HL-60 (cell line): ENCODE results near the gene ASCL1.

ENCODE experiments used
- DNase-seq, 2 experiments: peaks; one replicate each; pipeline ENCODE4 v3.0.0-alpha.2; 2010 to 2020; ENCODE audit warnings: low read depth in 1 of 2, low spot score in 1 of 2
- H3K27ac ChIP-seq: fragments of 250-450 bp; sonication (Bioruptor Pico); replicated peaks from 2 replicates; pipeline ENCODE4 v1.5.1; 2020; ENCODE audit warnings: mild to moderate bottlenecking, moderate library complexity
- H3K27me3 ChIP-seq: fragments of 250-450 bp; sonication (Bioruptor Pico); 2 replicates; pipeline ENCODE4 v1.5.1; 2021; ENCODE audit warnings: mild to moderate bottlenecking, moderate library complexity; ENCODE audit not compliant: insufficient read depth, poor library complexity, severe bottlenecking
- H3K4me3 ChIP-seq: replicated peaks from 2 replicates; pipeline ENCODE4 v1.5.1; 2011; ENCODE audit warnings: mild to moderate bottlenecking, control low read depth, low read length; ENCODE audit not compliant: insufficient read depth
- GABPA ChIP-seq: IDR thresholded peaks from 2 replicates; pipeline ENCODE4 v1.6.1; 2012; ENCODE audit warnings: low read depth
- POLR2AphosphoS5 ChIP-seq: IDR thresholded peaks from 2 replicates; pipeline ENCODE4 v1.6.1; 2012; ENCODE audit warnings: low read depth
- SPI1 ChIP-seq: IDR thresholded peaks from 2 replicates; pipeline ENCODE4 v1.6.1; 2012; ENCODE audit warnings: low read depth, mild to moderate bottlenecking, borderline replicate concordance
- TF ChIP-seq, protein P1 (sequence below): IDR thresholded peaks from one replicate; pipeline ENCODE4 v1.5.1; 2011; ENCODE audit warnings: low read length, control low read depth, inconsistent platforms; ENCODE audit not compliant: insufficient read depth
- TF ChIP-seq, protein P2 (sequence below): IDR thresholded peaks from 2 replicates; pipeline ENCODE4 v1.6.1; 2012; ENCODE audit warnings: low read depth; ENCODE audit not compliant: insufficient replicate concordance

Gene ASCL1

DNA sequence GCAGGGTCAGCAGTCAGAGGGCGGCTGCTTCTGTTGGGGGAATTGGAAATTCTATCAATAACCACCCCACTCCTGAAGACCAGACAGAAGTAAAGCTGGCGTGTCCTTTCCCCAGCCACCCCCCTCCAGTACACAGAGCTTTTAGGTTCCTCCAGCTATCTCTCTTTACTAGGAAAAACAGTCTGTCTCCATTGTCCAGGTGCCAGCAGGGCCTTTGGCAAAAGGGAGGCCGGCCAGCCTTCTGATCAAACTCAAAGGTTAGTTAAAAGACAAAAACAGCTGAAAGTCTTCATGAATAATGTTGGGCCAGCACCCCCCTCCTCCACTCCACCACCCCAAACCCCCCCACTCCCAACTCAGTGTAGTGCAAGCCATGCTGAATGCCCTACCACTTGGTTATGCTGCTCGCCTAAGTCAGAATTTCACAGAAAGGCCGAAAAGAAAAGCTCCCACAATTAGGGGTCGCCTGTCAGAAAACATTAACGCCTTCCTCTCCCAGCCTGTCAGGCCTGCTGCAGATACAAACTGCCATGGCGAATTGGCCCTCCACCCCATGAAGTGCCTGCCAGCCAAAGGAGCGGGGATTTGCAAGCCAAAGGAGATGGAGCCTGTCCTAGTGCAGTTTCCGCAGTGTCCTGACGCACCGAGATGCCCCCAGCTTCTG lies 8.9 kb downstream of the ASCL1 start:
- no peak for DNase-seq
- Histone ChIP-seq H3K27ac (no peak overlapping the region), H3K27me3 (peaks cover 56% of the 10 kb centered on the region), H3K4me3 (no peak overlapping the region)
- no peak for TF ChIP-seq POLR2AphosphoS5
- no peak for TF ChIP-seq SPI1
- TF ChIP-seq, protein P1, sequence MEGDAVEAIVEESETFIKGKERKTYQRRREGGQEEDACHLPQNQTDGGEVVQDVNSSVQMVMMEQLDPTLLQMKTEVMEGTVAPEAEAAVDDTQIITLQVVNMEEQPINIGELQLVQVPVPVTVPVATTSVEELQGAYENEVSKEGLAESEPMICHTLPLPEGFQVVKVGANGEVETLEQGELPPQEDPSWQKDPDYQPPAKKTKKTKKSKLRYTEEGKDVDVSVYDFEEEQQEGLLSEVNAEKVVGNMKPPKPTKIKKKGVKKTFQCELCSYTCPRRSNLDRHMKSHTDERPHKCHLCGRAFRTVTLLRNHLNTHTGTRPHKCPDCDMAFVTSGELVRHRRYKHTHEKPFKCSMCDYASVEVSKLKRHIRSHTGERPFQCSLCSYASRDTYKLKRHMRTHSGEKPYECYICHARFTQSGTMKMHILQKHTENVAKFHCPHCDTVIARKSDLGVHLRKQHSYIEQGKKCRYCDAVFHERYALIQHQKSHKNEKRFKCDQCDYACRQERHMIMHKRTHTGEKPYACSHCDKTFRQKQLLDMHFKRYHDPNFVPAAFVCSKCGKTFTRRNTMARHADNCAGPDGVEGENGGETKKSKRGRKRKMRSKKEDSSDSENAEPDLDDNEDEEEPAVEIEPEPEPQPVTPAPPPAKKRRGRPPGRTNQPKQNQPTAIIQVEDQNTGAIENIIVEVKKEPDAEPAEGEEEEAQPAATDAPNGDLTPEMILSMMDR, result no peak
- TF ChIP-seq, protein P2, sequence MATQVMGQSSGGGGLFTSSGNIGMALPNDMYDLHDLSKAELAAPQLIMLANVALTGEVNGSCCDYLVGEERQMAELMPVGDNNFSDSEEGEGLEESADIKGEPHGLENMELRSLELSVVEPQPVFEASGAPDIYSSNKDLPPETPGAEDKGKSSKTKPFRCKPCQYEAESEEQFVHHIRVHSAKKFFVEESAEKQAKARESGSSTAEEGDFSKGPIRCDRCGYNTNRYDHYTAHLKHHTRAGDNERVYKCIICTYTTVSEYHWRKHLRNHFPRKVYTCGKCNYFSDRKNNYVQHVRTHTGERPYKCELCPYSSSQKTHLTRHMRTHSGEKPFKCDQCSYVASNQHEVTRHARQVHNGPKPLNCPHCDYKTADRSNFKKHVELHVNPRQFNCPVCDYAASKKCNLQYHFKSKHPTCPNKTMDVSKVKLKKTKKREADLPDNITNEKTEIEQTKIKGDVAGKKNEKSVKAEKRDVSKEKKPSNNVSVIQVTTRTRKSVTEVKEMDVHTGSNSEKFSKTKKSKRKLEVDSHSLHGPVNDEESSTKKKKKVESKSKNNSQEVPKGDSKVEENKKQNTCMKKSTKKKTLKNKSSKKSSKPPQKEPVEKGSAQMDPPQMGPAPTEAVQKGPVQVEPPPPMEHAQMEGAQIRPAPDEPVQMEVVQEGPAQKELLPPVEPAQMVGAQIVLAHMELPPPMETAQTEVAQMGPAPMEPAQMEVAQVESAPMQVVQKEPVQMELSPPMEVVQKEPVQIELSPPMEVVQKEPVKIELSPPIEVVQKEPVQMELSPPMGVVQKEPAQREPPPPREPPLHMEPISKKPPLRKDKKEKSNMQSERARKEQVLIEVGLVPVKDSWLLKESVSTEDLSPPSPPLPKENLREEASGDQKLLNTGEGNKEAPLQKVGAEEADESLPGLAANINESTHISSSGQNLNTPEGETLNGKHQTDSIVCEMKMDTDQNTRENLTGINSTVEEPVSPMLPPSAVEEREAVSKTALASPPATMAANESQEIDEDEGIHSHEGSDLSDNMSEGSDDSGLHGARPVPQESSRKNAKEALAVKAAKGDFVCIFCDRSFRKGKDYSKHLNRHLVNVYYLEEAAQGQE, result no peak
- no peak for TF ChIP-seq GABPA

DNA sequence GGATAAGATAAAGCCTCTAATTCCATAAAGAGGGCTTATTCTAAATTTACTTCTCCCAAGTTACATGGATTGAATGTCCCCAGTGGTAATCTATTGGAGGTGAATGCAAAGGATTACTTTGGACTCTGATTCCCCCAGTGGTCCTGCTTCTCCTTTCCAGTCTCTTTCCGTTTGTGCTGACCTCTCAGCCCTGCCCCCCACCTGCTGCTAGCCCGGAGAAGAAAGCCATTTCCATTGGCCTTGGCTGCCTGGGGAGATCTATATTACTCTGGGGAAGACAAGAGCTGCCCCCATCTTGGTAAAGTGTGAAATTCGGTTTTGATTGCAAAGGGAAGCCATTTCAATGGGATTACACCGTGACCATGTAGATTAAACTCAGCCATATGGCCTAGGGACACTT lies 13.3 kb downstream of the ASCL1 start:
- Histone ChIP-seq H3K4me3 (no peak overlapping the region), H3K27me3 (peaks cover 18% of the 10 kb centered on the region), H3K27ac (no peak overlapping the region)
- TF ChIP-seq SPI1 (no peak), GABPA (no peak), POLR2AphosphoS5 (no peak)
- TF ChIP-seq, protein P2, result no peak
- TF ChIP-seq, protein P1, result no peak
- DNase-seq, result no peak

DNA sequence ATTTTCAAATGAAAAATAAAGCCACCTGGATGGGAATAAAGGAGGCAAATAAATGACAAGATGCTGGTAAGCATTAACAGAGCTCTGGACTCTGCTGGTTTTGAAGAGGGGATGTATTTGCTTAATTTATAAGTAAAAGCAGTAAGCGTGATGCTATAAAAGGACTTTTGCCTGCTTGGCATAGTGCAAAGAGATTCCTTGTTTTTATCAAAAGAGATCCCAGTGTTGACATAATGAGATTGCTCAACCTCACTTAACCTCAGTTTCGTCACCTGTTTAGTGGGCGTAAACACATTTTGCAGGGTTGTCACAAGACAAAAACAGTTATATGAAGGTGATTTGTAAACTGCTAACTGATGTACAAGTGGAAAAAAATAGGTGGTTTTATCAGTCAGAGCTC lies 13.8 kb downstream of the ASCL1 start:
- Histone ChIP-seq H3K27me3 (peaks cover 15% of the 10 kb centered on the region), H3K27ac (no peak overlapping the region), H3K4me3 (no peak overlapping the region)
- no peak for DNase-seq
- TF ChIP-seq GABPA (no peak), SPI1 (no peak), POLR2AphosphoS5 (no peak)
- TF ChIP-seq, protein P2, result no peak
- TF ChIP-seq, protein P1, result no peak
